GM12878 (cell line): Measurements from ENCODE around the gene KCNMB2. TPM values are rescaled to one million over a fixed set of nuclear protein-coding genes. Genes with fewer than 3 reads are reported as not detected.

Experiments
- ATAC-seq: fragments of 200-7000 bp; cut with Tn5 transposase; 3 replicates; pipeline ENCODE4 v1.9.1; 2020; ENCODE audit warnings: mild to moderate bottlenecking, moderate library complexity
- BruUV-seq: library from RNA; stranded (reverse); fragments of 400-500 nt; replicated peaks from 2 replicates; lab custom pipeline; 2021; lab: Mats Ljungman, UMichigan
- CTCF ChIA-PET: fragments of 300-600 bp; sonication (Branson Sonifier 250); formaldehyde crosslinking; extraction: SDS; loops from one replicate; lab custom pipeline; 2021; ENCODE audit warnings: inconsistent platforms; lab: Yijun Ruan, JAX
- POLR2A ChIA-PET: fragments of 350-600 bp; formaldehyde crosslinking; extraction: SDS; loops from one replicate; lab custom pipeline; 2021; ENCODE audit warnings: inconsistent platforms; lab: Charles Lee
- RAD21 ChIA-PET: fragments of 300-600 bp; sonication (Branson Sonifier 250); formaldehyde crosslinking; loops from one replicate; lab custom pipeline; 2023; ENCODE audit warnings: antibody characterized with exemption; ENCODE audit not compliant: unreplicated experiment; lab: Charles Lee
- SMC1A ChIA-PET: fragments of 300-600 bp; sonication (Branson Sonifier 250); formaldehyde crosslinking; loops from one replicate; lab custom pipeline; 2023; ENCODE audit not compliant: unreplicated experiment, uncharacterized antibody; lab: Charles Lee
- DNase-seq: peaks from one replicate; pipeline ENCODE4 v3.0.0-alpha.2; 2011; ENCODE audit warnings: low read depth, low spot score
- FAIRE-seq: peaks from 3 replicates; lab custom pipeline; 2011; peaks lifted over from hg19 to GRCh38; lab: Jason Lieb, UNC
- H2AFZ ChIP-seq: 2 replicates; pipeline ENCODE4 v1.6.0; 2011; ENCODE audit warnings: low read depth, low read length, control low read depth; ENCODE audit not compliant: control insufficient read depth
- H3K27ac ChIP-seq: 2 replicates; pipeline ENCODE4 v1.5.1; 2011; ENCODE audit warnings: control low read depth; ENCODE audit not compliant: control insufficient read depth, insufficient read depth
- H3K27me3 ChIP-seq, 2 experiments: replicated peaks in 1 of 2; 2 replicates each; pipeline versions ENCODE4 v1.6.0 to v1.6.1; 2011; ENCODE audit warnings: low read length in 1 of 2; ENCODE audit not compliant: control insufficient read depth in 2 of 2, insufficient read depth in 2 of 2
- H3K36me3 ChIP-seq, 2 experiments: 2 replicates each; pipeline ENCODE4 v1.5.1; 2011; ENCODE audit warnings: low read length in 1 of 2; ENCODE audit not compliant: control insufficient read depth in 2 of 2, insufficient read depth in 2 of 2
- H3K4me1 ChIP-seq: 2 replicates; pipeline ENCODE4 v1.6.1; 2011; ENCODE audit warnings: mild to moderate bottlenecking, low read length, moderate library complexity, mixed read lengths; ENCODE audit not compliant: control insufficient read depth, insufficient read depth
- H3K4me2 ChIP-seq: 2 replicates; pipeline ENCODE4 v1.6.0; 2011; ENCODE audit warnings: control low read depth; ENCODE audit not compliant: control insufficient read depth, insufficient read depth
- H3K4me3 ChIP-seq: fragments of 200-600 bp; sonication (generic); 2 replicates; pipeline ENCODE4 v1.5.1; 2016
- H3K79me2 ChIP-seq: 2 replicates; pipeline ENCODE4 v1.6.0; 2011; ENCODE audit warnings: low read length; ENCODE audit not compliant: control insufficient read depth, insufficient read depth
- H3K9ac ChIP-seq: 2 replicates; pipeline ENCODE4 v1.8.0; 2011; ENCODE audit warnings: low read length, control low read depth, mixed read lengths; ENCODE audit not compliant: control insufficient read depth, insufficient read depth
- H3K9me3 ChIP-seq: replicated peaks from 3 replicates; pipeline ENCODE4 v1.5.1; 2011; ENCODE audit warnings: mild to moderate bottlenecking, low read length; ENCODE audit not compliant: control insufficient read depth, insufficient read depth
- H4K20me1 ChIP-seq: 2 replicates; pipeline ENCODE4 v1.6.0; 2011; ENCODE audit not compliant: control insufficient read depth, insufficient read depth
- EP300 ChIP-seq, 2 experiments: fragments of 150-350 bp in 1 of 2; IDR thresholded peaks; 2 replicates each; pipeline ENCODE4 v1.6.1; 2011 to 2012; ENCODE audit warnings: low read depth in 2 of 2, low read length in 2 of 2, borderline replicate concordance in 1 of 2, improper control_type of control experiment in 1 of 2, inconsistent platforms in 1 of 2; ENCODE audit not compliant: control insufficient read depth in 1 of 2
- MTA2 ChIP-seq: fragments of 450-650 bp; IDR thresholded peaks from 2 replicates; pipeline ENCODE4 v1.6.1; 2016; ENCODE audit warnings: low read depth, mild to moderate bottlenecking, moderate library complexity
- ZBTB40 ChIP-seq: fragments of 450-650 bp; IDR thresholded peaks from 2 replicates; pipeline ENCODE4 v1.6.1; 2016; ENCODE audit warnings: mild to moderate bottlenecking, moderate library complexity, borderline replicate concordance
- WGBS: methylation state at CpG from one replicate; pipeline ENCODE4 v1.1.6; 2016; ENCODE audit warnings: low lambda C conversion rate; ENCODE audit not compliant: insufficient replicate concordance, insufficient coverage; ENCODE audit errors: missing lambda C conversion rate; 5-methylcytosine and 5-hydroxymethylcytosine counted together
- in situ Hi-C: fragments of 300-500 bp; cut with MboI; formaldehyde crosslinking; loops from 9 replicates; pipeline ENCODE4 v1.14.3; 2018; ENCODE audit warnings: mixed read lengths
- intact Hi-C: fragments of 100-400 bp; cut with micrococcal nuclease; formaldehyde crosslinking; loops from one replicate; pipeline ENCODE4 v1.14.2; 2022; ENCODE audit not compliant: unreplicated experiment
- polyA plus RNA-seq, 11 experiments: library from polyadenylated mRNA; depleted of rRNA in 4 of 11; unstranded in 6 of 11; stranded (reverse) in 5 of 11; fragments of >200 nt; fragmentation: Nextera tagmentation in 4 of 11; fragmentation: Illumina TruSeq in 1 of 11; extraction: Ambion mirVana in 4 of 11; extraction: Trizol in 1 of 11; gene quantifications; 1 replicate in 1 of 11; 2 replicates in 10 of 11; pipeline versions ENCODE4 v1.2.1 to v1.2.3, GENCODE V29; 2011 to 2016; ENCODE audit warnings: inconsistent platforms in 2 of 11, missing spikeins in 2 of 11, low read depth in 1 of 11
- total RNA-seq, 4 experiments: library from RNA; depleted of rRNA in 3 of 4; stranded (reverse); fragments of >200 nt in 3 of 4; fragmentation: Illumina TruSeq in 1 of 4; extraction: Trizol in 1 of 4; gene quantifications; 2 replicates each; pipeline versions ENCODE4 v1.2.1 to v1.2.3, GENCODE V29; 2013 to 2021
- TF ChIP-seq, protein P1 (sequence below): fragments of 450-650 bp; IDR thresholded peaks from 2 replicates; pipeline ENCODE4 v1.6.1; 2016; ENCODE audit warnings: mild to moderate bottlenecking

KCNMB2 gene
- total and polyA plus RNA-seq, 10 of the 15 experiments (the other 5 are each of a cell fraction or from before 2014, with no cell fraction given), result 0.22 to 18.8 (median 11.0) TPM

DNA sequence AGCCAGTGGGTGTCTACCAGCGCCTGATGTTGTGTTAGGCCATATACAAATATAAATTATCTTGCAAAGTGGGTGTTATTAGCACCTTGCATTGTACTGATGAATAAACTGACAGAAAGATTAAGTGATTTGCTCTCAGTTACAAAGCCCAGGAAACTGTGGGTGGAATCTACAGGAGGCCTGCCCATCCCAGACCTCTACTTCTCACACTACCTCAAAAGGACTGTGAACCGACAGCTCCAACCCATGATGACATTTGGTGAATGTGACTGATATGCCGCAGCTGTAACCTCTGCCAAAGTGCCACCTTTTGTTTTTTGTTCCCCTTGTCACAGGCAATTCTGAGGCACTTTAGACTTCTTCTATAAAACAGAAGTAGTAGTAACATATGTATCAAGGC, 43.7 kb upstream of the KCNMB2 start:
- Histone ChIP-seq H3K36me3 (no peaks in the 10 kb centered on the region), H3K4me1 (no peaks in the 10 kb centered on the region), H3K4me3 (no peak overlapping the region), H3K9ac (no peak overlapping the region), H3K4me2 (no peak overlapping the region), H3K79me2 (no peaks in the 10 kb centered on the region), H4K20me1 (no peaks in the 10 kb centered on the region), H3K27ac (no peak overlapping the region), H3K9me3 (peaks cover 4% of the 10 kb centered on the region), H3K27me3 (no peaks in the 10 kb centered on the region), H2AFZ (no peak overlapping the region)
- POLR2A ChIA-PET, result interaction anchor here (1.5 kb wide), 1 partner anchor 12 kb away, joined by 4 read pairs; no protein-coding TSS in a partner anchor
- BruUV-seq, result no TSS peak
- ATAC-seq, result no peak
- WGBS, result 41% methylated on average over 3 of the region's 3 CpGs
- CTCF ChIA-PET, result interaction anchor here (1.0 kb wide), 1 partner anchor 23 kb away, joined by 3 read pairs; no protein-coding TSS in a partner anchor
- RAD21 ChIA-PET, result interaction anchor here (1.3 to 1.5 kb wide), 2 partner anchors 12 to 21 kb away, joined by 4 read pairs; no protein-coding TSS in a partner anchor
- TF ChIP-seq EP300 (IDR thresholded peaks at IDR 0.05; ENCODE audit: borderline replicate concordance in 1 of 2, control insufficient read depth in 1 of 2, low read depth in 2 of 2, low read length in 2 of 2), result 0 out of 4 replicates have a peak, but pooled peaks of 1 of the 2 experiments have one; percentile 20
- TF ChIP-seq ZBTB40, result no peak
- TF ChIP-seq MTA2, result peak; percentile 34; the same call in 1 of the 2 replicates
- TF ChIP-seq, protein P1, sequence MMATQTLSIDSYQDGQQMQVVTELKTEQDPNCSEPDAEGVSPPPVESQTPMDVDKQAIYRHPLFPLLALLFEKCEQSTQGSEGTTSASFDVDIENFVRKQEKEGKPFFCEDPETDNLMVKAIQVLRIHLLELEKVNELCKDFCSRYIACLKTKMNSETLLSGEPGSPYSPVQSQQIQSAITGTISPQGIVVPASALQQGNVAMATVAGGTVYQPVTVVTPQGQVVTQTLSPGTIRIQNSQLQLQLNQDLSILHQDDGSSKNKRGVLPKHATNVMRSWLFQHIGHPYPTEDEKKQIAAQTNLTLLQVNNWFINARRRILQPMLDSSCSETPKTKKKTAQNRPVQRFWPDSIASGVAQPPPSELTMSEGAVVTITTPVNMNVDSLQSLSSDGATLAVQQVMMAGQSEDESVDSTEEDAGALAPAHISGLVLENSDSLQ, result peak; percentile 28; the same call in 1 of the 2 replicates
- FAIRE-seq, result no peak
- intact Hi-C loops (no loop called here), in situ Hi-C loops (no loop called here)
- no peak for DNase-seq
- SMC1A ChIA-PET, result interaction anchor here (1.0 to 2.4 kb wide), 5 partner anchors 9 to 45 kb away, joined by 3 to 11 read pairs (median 4); no protein-coding TSS in a partner anchor
